OCI-M2 (cell line): ENCODE results near the gene CSH1.
"Not testable (repeated sequence)": the region's sequence is repeated elsewhere in the genome, so short reads cannot be mapped to it uniquely, and the experiment has no call there.

Experiments
- DNase-seq: peaks from one replicate; lab custom pipeline; 2025; ENCODE audit not compliant: unreplicated experiment; lab: John Stamatoyannopoulos, UW

CSH1 gene

GRCh38 chr17:63907161-63907778 lies 10.9 kb upstream of the CSH1 start:
- DNase-seq: not testable (repeated sequence)

- DNase-seq: not testable (repeated sequence)
Measured at GRCh38 chr17:63904796-63905195, 8.4 kb upstream of the CSH1 start.

GRCh38 chr17:63903787-63904201 lies 7.4 kb upstream of the CSH1 start:
- DNase-seq: not testable (repeated sequence)

GRCh38 chr17:63901971-63902370 lies 5.6 kb upstream of the CSH1 start:
- DNase-seq: not testable (repeated sequence)

GRCh38 chr17:63898899-63899798 lies 2.8 kb upstream of the CSH1 start:
- not testable (repeated sequence) for DNase-seq

GRCh38 chr17:63894821-63895220 lies 1.6 kb downstream of the CSH1 start:
- not testable (repeated sequence) for DNase-seq

- DNase-seq: not testable (repeated sequence)
Measured at GRCh38 chr17:63894021-63894420, 2.4 kb downstream of the CSH1 start.

- not testable (repeated sequence) for DNase-seq
Measured at GRCh38 chr17:63892316-63893037, 3.9 kb downstream of the CSH1 start.

GRCh38 chr17:63889026-63889848 lies 7.1 kb downstream of the CSH1 start:
- not testable (repeated sequence) for DNase-seq

GRCh38 chr17:63885119-63885518 lies 11.3 kb downstream of the CSH1 start:
- DNase-seq: not testable (repeated sequence)

GRCh38 chr17:63882626-63883126 lies 13.7 kb downstream of the CSH1 start:
- not testable (repeated sequence) for DNase-seq

- DNase-seq: no peak
Measured at GRCh38 chr17:63881935-63882601, 14.3 kb downstream of the CSH1 start, which contains the start of gene GH2. Gene GH2, minus strand, starts transcription at chr17:63881944. Its CDS starts 143 bp downstream, at chr17:63881801.

- DNase-seq: not testable (repeated sequence)
Measured at GRCh38 chr17:63881337-63881736, 15.0 kb downstream of the CSH1 start.

GRCh38 chr17:63880706-63881105 lies 15.7 kb downstream of the CSH1 start:
- no peak for DNase-seq

GRCh38 chr17:63878413-63878812 lies 18.0 kb downstream of the CSH1 start:
- DNase-seq: not testable (repeated sequence)

- not testable (repeated sequence) for DNase-seq
Measured at GRCh38 chr17:63874693-63875092, 21.7 kb downstream of the CSH1 start.

- DNase-seq: not testable (repeated sequence)
Measured at GRCh38 chr17:63874061-63874626, 22.2 kb downstream of the CSH1 start.

GRCh38 chr17:63873577-63873976 lies 22.8 kb downstream of the CSH1 start, which contains the start of gene CSH2:
Gene CSH2, minus strand, starts transcription at chr17:63873677. Its CDS starts 63 bp downstream, at chr17:63873614.
- DNase-seq: not testable (repeated sequence)
